GM18870 (cell line): ENCODE data around the gene SNRNP35.
"Not testable (repeated sequence)": the region's sequence is repeated elsewhere in the genome, so short reads cannot be mapped to it uniquely, and the experiment has no call there.

Experiments used
- ATAC-seq: cut with Tn5 transposase; IDR thresholded peaks from one replicate; pipeline ENCODE4 v1.9.1; 2021; ENCODE audit warnings: moderate library complexity; ENCODE audit not compliant: unreplicated experiment

The SNRNP35 gene, protein sequence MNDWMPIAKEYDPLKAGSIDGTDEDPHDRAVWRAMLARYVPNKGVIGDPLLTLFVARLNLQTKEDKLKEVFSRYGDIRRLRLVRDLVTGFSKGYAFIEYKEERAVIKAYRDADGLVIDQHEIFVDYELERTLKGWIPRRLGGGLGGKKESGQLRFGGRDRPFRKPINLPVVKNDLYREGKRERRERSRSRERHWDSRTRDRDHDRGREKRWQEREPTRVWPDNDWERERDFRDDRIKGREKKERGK

DNA sequence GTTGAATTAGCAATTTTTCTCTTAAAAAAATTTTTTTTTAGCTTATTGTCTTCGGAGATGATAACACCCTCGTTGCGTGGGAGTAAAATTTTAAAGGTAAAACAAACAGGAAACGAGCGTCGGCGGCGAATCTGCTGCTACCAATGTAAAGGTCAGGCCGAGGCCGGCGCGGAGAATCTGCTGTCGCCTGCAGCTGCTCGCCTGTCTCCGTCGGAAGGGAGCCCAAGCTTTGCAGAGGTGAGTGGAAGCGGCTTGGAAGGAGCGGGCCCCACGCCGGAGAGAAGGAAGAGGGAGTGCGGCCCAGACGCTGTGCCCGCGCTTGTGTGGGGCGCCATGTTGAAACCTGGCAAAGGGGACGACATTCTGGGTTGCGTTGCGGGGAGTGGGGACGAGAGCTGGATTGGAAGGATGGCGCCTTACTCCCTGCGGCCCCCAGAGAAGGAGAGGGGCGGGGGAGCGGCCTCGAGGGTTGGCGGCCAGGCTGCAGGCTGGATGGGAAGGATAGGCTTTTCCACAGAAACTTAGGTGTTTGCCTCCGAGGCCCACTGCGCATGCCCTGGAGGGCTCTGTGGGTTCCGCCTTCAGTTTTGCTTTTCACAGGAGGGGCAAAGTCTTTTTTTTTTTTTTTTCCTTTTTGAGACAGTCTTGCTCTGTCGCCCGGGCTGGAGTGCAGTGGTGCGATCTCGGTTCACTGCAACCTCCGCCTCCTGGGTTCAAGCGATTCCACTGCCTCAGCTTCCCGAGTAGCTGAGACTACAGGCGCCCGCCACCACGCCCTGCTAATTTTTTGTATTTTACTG, at the start of gene SNRNP35:
Gene SNRNP35, plus strand, starts transcription at position 160 of the 800 bp plus-strand sequence. CDS start 7,402 bp downstream, outside the sequence.
- no peak for ATAC-seq

DNA sequence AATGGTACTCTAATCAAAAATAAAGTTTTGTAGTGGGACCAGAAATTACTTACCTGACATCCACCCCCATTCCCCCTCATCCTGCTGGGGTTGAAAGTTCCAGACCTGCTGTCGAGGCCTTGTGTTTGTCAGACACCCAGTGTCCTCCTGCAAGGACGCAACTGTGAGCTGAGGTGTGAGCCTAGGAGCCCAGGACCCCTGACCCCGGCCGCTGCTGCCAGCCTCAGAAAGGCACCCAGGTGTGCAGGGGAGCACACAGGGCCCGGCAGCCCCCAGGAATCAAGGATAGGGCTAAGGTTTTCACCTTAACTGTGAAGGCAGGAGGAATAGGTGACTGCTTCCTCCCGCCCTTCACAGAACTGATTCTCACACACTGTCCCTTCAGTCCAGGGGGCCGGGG, 49.3 kb upstream of the SNRNP35 start:
- not testable (repeated sequence) for ATAC-seq

DNA sequence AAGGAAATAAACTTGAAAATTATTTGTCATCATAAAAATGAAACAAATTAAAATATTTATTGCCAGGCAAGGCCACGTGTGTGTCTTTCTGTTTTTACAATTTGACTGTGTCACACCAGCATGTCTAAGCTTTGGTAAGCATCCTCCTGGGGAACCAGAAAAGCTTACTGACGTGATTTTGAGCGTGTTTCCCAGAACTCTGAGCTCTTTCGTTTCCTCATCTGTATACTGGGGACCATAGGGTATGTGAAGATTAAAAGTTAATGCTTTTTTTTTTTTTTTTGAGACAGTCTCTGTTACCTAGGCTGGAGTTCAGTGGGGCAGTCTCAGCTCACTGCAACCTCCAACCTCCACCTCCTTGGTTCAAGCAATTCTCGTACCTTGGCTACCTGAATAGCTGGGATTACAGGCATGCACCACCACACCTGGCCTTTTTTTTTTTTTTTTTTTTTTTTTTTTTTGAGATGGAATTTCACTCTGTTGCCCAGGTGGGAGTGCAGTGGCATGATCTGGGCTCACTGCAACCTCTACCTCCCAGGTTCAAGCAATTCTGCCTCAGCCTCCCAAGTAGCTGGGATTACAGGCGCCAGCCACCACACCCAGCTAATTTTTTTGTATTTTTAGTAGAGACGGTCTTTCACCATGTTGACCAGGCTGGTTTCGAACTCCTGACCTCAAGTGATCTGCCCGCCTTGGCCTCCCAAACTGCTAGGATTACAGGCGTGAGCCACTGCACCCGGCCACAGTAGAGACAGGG, 48.5 kb upstream of the SNRNP35 start:
- not testable (repeated sequence) for ATAC-seq

DNA sequence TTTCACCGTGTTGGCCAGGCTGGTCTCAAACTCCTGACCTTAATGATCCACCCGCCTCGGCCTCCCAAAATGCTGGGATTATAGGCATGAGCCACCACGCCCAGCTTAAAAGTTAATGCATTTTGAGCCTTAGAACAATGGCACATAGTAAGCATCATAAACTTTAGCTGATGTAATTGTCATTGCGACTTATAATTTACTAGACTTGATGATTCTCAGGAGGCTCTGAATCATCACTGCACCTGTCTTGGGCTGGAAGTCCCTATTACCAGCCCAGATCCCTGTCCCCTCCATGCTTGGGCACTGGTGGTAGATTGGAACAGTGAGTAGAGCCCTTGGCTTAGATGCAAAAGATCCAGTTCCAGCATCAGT, 47.9 kb upstream of the SNRNP35 start:
- no peak for ATAC-seq

DNA sequence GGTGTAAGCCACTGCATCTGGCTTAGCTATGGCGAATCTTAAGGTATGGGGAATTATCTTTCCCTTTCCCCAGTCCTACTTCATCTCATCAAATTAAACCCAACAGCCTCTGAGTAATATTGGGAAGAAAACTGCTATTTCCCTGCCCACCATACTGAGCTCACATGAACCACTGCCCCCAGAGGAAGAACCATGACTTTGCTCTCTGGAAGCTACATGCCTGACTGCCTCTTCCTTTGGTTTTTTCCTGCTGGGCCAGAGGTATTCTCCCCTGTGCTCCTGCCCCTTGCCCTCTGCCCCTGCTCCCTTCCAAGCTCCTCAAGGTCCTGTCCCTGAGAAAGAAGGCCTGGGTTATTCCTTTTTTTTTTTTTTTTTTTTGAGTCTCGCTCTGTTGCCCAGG, 36.6 kb upstream of the SNRNP35 start:
- no peak for ATAC-seq

DNA sequence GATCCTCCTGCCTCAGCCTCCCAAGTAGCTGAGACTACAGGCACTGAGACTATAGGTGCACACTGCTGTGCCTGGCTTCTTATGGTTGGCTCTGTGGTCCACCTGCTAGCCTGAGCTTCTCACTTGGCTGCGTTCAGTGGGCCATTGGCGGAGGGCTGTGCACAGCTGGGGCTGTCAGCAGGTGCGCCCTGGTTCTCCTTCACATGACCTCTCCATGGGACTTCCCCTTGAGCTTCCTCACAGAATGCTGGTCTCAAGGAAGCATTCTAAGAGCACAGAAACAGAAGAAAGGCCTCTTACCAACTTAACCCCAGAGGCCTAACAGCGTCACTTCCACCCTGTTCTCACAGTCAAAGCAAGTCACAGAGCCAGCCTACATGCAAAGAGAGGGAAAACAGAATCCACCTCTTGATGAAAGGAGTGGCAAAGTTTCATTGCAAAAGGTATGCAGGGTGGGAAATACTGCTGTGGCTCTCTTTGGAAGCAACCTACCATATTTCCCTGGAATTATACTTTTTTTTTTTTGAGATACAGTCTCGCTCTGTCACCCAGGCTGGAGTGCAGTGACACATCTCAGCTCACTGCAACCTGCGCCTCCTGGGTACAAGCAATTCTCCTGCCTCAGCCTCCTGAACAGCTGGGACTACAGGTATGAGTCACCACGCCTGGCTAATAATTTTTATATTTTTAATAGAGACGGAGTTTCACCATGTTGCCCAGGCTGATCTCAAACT, 30.7 kb upstream of the SNRNP35 start:
- ATAC-seq = peak; percentile 74

DNA sequence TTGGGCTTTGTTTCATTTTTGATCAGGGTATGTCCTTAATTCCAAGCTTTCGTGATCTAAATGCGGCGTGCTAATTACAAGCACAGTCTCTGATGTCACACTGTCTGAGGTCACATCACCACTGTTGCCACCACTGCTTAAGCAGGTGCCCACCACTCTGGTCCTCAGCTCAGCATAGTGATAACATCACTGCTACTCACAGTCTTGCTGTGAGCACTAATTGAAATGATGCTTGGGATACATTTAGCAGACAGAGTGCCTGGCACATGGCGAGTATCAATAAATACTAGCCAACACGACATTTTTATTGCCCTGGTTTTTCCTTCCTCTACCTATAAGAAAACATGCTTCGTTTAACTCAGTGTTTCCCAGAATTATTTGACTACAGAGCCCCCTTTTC, 29.3 kb upstream of the SNRNP35 start:
- ATAC-seq = no peak

DNA sequence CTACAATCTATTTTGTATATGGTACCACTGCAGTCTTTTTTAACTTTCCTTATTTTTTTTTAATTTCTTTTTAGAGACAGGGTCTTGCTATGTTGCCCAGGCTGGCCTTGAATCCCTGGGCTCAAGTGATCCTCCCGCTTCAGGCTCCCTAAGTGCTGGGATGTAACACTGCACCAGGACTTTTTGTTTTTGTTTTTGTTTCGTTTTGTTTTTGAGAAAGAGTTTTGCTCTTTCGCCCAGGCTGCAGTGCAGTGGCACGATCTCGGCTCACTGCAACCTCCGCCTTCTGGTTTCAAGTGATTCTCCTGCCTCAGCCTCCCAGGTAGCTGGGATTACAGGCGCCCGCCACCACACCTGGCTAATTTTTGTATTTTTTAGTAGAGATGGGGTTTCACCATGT, 28.8 kb upstream of the SNRNP35 start:
- ATAC-seq = not testable (repeated sequence)

DNA sequence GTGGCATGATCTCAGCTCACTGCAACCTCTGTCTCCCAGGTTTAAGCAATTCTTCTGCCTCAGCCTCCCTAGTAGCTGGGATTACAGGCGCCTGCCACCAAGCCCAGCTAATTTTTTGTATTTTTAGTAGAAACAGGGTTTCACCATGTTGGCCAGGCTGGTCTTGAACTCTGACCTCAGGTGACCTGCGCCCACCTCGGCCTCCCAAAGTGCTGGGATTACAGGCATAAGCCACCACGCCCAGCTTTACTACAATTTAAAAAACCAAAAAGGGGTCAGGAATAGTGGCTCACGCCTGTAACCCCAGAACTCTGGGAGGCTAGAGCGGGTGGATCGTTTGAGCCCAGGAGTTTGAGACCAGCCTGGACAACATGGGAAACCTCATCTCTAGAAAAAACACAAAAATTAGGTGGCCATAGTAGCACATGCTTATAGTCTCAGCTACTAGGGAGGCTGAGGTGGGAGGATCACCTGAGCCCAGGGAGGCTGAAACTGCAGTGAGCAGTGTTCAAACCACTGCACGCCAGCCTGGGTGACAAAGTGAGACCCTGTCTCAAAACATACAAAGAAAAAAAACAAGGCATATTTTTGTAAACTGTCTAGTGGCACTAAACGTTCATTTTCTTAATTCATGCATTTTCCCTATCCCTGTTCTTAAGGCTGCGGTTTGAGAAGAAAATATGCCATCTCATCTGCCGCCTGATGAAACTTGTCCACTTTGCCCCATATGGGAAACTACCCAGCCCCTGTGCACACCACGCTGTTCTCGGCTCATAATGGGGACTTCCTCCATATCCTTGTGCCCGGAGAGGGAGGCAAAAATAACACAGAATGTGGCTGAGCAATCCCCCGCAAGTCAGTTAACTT, 25.8 kb upstream of the SNRNP35 start:
- ATAC-seq = not testable (repeated sequence)

DNA sequence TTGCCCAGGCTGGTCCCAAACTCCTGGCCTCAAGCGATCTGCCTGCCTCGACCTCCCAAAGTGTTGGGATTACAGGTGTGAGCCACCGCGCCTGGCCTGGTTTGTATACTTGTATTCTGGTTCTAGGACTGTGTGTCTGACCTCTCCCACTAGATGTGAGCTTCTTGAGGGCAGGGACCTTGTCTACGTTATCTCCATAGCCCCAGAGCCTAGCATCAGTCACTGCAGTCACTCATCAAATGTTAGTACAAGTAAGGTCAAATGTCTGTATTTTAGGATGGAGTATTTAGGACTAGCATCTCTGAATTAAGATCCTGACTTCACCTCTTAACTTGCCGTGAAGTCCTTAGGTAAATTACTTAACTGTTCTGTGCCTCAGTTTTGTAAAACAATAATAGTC, 24.3 kb upstream of the SNRNP35 start:
- no peak for ATAC-seq

DNA sequence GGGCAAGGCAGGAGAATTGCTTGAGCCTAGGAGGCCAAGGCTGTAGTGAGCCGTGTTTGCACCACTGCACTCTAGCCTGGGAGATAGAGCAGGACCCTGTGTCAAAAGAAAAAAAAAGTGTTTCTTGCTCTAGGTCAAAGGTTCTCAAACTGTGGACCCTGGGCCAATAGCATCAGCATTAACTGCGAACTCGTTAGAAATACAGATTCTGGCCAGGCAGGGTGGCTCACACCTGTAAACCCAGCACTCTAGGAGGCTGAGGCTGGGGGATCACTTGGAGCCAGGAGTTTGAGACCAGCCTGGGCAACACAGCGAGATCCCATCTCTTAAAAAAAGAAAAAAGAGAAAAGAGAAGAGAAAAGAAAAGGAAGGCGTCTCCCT, 22.3 kb upstream of the SNRNP35 start:
- no peak for ATAC-seq

DNA sequence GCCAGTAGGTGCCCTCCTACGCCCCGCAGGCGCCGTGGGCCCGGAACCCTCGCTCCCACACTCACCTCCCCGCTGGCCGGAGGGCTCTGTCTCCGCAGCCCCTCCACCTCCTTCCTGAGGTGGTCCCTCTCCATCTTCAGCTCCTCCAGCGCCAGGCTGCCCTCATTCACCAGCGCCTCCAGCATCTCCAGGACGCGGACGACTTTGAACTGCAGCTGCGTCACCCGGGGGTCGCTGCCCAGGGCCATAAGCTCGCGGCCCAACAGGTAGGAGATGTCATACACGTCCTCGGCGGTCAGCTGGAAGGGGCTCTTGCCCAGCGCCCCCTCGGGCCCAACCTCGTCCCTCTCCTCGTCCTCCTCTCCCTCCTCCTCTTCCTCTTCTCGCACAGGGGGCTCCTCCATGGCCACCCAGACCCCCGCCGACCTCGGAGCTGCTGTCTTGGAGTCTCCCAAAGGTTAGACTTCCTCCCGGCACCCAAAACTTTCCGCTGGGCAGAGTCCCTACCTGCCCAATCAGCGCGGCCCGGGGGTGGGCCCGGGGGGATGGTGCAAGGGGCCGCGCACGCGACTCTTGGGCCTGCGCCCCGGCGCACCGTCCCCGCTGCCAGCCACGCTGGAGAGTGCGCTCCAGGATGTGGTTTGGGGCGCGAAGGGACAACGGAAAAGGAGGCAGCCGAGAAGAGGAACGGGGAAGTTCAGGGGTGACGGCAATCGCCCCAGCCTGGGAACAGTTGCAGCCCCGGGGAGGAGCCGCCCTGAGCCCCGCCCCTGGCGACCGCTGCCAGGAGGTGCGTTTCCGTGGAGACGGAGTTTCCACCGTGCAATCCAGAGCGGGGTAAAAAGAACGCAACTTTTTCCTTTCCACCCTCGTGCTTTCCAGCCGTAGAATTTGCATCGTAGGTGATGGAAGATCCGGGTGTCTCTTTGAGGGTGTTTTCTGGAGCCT, 21.6 kb upstream of the SNRNP35 start, which contains the start of gene RILPL2:
Gene RILPL2, minus strand, starts transcription at position 668 of the 948 bp plus-strand sequence. Its CDS starts 264 bp downstream, at position 404.
- peak; percentile 41 for ATAC-seq

DNA sequence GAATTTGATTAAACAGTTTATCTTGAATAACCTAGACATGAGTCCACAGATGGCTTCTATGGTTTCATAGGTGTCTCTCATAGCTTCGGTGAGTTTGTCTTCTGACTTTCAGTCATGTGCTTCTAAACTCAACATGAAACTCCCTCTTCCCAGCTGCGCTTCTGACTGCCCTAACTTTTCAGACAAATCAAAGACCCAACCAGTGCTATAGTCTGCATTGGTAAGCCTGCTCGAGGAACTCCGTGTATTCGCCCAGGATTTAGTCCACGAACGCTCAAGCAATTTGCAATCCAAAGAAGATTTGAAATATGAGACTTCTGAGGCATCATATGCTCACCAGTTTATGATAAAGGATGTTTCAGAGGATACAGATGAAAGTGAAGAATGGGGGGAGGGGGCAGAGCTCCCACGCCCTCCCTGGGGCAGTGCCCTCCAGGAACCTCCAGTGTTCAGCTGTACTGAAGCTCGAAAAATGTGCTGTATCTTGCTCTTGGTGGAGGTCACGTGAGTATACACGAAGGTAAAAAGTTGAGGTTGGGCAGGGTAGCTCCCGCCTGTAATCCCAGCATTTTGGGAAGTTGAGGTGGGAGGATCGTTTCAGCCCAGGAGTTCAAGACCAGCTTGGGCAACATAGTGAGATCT, 16.3 kb upstream of the SNRNP35 start:
- peak; percentile 59 for ATAC-seq

DNA sequence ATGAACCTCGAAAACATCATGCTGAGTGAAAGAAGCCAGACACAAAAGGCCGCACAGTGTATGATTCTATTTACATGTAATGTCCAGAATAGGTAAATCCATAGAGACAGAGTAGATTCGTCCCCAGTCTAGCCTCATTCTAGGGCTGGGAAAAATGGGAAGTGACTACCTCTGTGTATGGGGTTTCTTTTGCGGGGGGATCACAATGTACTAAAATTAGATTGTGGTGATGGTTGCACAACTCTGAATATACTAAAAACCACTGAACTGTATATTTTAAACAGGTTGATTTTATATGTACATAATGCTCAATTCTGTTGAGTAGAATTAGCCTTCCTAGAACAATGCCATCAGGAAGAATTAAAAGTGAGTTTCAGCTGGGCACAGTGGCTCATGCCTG, 15.2 kb upstream of the SNRNP35 start:
- no peak for ATAC-seq

DNA sequence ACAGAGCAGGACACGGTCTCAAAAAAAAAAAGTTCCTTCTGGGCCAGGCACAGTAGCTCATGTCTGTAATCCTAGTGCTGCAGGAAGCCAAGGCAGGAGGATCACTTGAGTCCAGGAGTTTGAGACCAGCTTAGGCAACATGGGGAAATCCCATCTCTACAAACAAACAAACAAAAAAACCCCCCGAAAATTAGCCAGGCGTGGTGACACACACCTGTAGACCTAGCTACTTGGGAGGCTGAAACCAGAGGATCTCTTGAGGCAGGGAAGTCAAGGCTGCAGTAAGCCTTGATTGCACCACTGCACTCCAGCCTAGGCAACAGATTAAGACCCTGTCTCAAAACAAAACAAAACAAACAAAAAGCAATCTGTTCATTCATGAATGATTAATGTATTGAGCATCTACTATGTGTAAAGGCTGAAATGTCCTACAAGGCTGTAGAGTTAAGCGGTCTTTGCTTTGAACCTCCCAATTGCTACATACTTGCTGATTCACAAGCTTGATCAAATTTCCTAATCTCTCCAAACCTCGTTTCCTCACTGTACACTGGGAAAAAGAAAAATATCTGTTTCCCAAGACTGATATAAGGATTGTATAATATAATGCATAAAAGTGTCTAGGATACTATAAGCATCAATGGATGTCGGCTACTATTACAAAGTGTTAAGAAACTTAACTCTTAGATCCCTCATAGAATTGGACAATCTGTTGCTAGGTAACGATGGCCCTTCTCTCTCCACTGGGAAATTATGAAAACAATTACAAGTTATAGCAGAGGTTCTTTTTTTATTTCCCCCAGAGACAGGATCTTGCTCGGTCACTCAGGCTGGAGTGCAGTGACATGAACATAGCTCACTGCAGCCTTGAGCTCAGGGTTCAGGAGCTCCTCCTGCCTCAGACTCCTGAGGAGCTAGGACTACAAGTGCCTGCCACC, 13.6 kb upstream of the SNRNP35 start:
- ATAC-seq = no peak

DNA sequence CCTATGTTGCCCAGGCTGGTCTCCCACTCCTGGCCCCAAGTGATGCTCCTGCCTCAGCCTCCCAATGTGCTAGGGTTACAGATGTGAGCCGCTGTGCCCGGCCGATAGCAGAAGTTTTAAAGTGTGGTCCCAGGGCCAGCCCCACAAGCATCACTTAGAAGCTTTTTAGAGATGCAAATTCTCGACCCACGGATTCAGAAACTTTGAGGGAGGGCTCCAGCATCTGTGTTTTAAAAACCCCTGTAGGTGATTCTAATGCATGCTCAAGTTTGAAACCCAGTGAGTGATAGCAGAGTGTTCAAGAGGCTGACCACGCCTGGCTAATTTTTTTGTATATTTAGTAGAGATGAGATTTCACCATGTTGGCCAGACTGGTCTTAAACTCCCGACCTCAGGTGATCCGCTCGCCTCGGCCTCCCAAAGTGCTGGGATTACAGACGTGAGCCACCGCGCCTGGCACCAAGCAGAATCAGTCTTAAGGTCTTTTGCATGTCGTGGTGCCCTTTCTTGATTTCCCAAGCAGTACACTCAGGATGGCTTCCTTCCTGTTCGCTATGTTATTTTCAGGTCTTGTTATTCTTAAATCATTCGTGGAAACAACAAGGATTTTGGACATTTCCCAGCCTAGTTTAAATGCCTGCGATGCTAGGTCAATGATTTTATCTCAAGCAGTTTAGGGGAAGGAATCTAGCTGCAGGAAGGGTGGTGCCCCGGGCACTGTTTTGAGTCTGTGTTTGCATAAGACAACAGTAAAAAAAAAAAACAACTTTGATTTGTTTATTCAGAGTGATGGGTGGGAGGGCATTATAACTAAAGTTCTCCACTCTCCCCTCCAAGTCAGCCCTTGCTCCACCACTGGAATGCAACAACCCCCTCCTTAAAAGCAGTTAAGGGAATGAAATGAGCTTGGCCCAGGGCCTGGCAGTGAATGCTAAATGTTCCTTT, 12.3 kb upstream of the SNRNP35 start:
- ATAC-seq = no peak
